K562 (cell line): ENCODE data around the gene AHCY. TPM values are rescaled to one million over a fixed set of nuclear protein-coding genes. Genes with fewer than 3 reads are reported as not detected.
A peak's percentile ranks its signal among the peaks of the same experiment; 100 is the strongest.

Source experiments
- ATAC-seq: fragments of 200-7000 bp; cut with Tn5 transposase; 3 replicates; pipeline ENCODE4 v1.9.1; 2020; ENCODE audit warnings: moderate library complexity
- BruUV-seq: library from RNA; stranded (reverse); fragments of 400-500 nt; replicated peaks from 2 replicates; lab custom pipeline; 2021; lab: Mats Ljungman, UMichigan
- CTCF ChIA-PET: fragments of 300-600 bp; formaldehyde crosslinking; extraction: SDS; loops from one replicate; lab custom pipeline; 2021; ENCODE audit warnings: low intra/inter-chr PET ratio; lab: Yijun Ruan, JAX
- POLR2A ChIA-PET: fragments of 300-600, 350-650 bp; sonication (Branson Sonifier 250); formaldehyde crosslinking; extraction: SDS; loops from one replicate; lab custom pipeline; 2021; ENCODE audit warnings: antibody characterized with exemption, inconsistent platforms; lab: Yijun Ruan, JAX
- DNase-seq, 4 experiments: peaks; one replicate each; pipeline versions ENCODE4 v3.0.0 to v3.0.0-alpha.2; 2011 to 2018; ENCODE audit warnings: low spot score in 3 of 4, mixed read lengths in 3 of 4; ENCODE audit errors: extremely low read depth in 1 of 4
- FAIRE-seq: peaks from 2 replicates; lab custom pipeline; 2011; peaks lifted over from hg19 to GRCh38; lab: Jason Lieb, UNC
- H2AFZ ChIP-seq: 2 replicates; pipeline ENCODE4 v1.6.0; 2011; ENCODE audit warnings: low read depth, low read length, control low read depth, inconsistent platforms
- H3K27ac ChIP-seq: fragments of 200-600 bp; 3 replicates; pipeline ENCODE4 v1.8.0; 2011; ENCODE audit warnings: low read depth, mild to moderate bottlenecking, control low read depth, inconsistent platforms, low read length, moderate library complexity, mixed read lengths; ENCODE audit errors: extremely low read depth
- H3K27me3 ChIP-seq, 2 experiments: fragments of 300-600 bp in 1 of 2; 2 replicates in 1 of 2; 3 replicates in 1 of 2; pipeline versions ENCODE4 v1.6.0 to v1.8.0; 2011; ENCODE audit warnings: inconsistent platforms in 2 of 2, low read length in 2 of 2, mild to moderate bottlenecking in 1 of 2, mixed read lengths in 1 of 2, moderate library complexity in 1 of 2; ENCODE audit not compliant: control insufficient read depth in 2 of 2, insufficient read depth in 2 of 2
- H3K36me3 ChIP-seq: fragments of 300-600 bp; 3 replicates; pipeline ENCODE4 v1.8.0; 2011; ENCODE audit warnings: mild to moderate bottlenecking, low read length, inconsistent platforms; ENCODE audit not compliant: control insufficient read depth, insufficient read depth
- H3K4me1 ChIP-seq, 2 experiments: fragments of 200-600 bp in 1 of 2; replicated peaks in 1 of 2; 2 replicates in 1 of 2; 3 replicates in 1 of 2; pipeline versions ENCODE4 v1.5.1 to v1.8.0; 2011; ENCODE audit warnings: inconsistent platforms in 2 of 2, low read length in 2 of 2, mild to moderate bottlenecking in 1 of 2, mixed read lengths in 1 of 2, moderate library complexity in 1 of 2; ENCODE audit not compliant: control insufficient read depth in 2 of 2, insufficient read depth in 2 of 2
- H3K4me2 ChIP-seq: 2 replicates; pipeline ENCODE4 v1.6.1; 2011; ENCODE audit warnings: low read length, control low read depth, inconsistent platforms, mixed read lengths; ENCODE audit not compliant: insufficient read depth
- H3K4me3 ChIP-seq: fragments of 200-600 bp; sonication (generic), shearing (Covaris generic); 2 replicates; pipeline ENCODE4 v1.5.1; 2016; ENCODE audit warnings: control low read depth, inconsistent platforms
- H3K79me2 ChIP-seq: fragments of 200-600 bp; 3 replicates; pipeline ENCODE4 v1.8.0; 2011; ENCODE audit warnings: low read length, inconsistent platforms; ENCODE audit not compliant: control insufficient read depth, insufficient read depth
- H3K9ac ChIP-seq, 2 experiments: 2 replicates each; pipeline versions ENCODE4 v1.6.0 to v1.6.1; 2011; ENCODE audit warnings: low read depth in 2 of 2, low read length in 2 of 2, control low read depth in 1 of 2, inconsistent platforms in 1 of 2, mild to moderate bottlenecking in 1 of 2, mixed read lengths in 1 of 2; ENCODE audit not compliant: insufficient read depth in 1 of 2
- H3K9me1 ChIP-seq: one replicate; pipeline ENCODE4 v1.6.0; 2011; ENCODE audit warnings: inconsistent platforms, mild to moderate bottlenecking, low read length, moderate library complexity; ENCODE audit not compliant: control insufficient read depth, insufficient read depth
- H3K9me3 ChIP-seq: replicated peaks from 2 replicates; pipeline ENCODE4 v1.5.1; 2011; ENCODE audit warnings: low read depth, low read length, inconsistent platforms; ENCODE audit not compliant: control insufficient read depth, insufficient read depth
- H4K20me1 ChIP-seq: replicated peaks from 2 replicates; pipeline ENCODE4 v1.6.1; 2011; ENCODE audit warnings: low read length, inconsistent platforms, mixed read lengths; ENCODE audit not compliant: control insufficient read depth, insufficient read depth
- MLLT1 ChIP-seq, 2 experiments: fragments of 450-650 bp; IDR thresholded peaks; 2 replicates each; pipeline ENCODE4 v1.6.1; 2016
- POLR2G ChIP-seq: fragments of 200-400 bp; formaldehyde crosslinking; IDR thresholded peaks from 2 replicates; pipeline ENCODE4 v1.6.1; 2017; ENCODE audit warnings: low read depth, mild to moderate bottlenecking, antibody characterized with exemption, low read length, moderate library complexity
- SRF ChIP-seq, 2 experiments: fragments of 250-450, 450-650 bp in 1 of 2; sonication (Bioruptor Pico) in 1 of 2; sonication (generic) in 1 of 2; formaldehyde crosslinking; IDR thresholded peaks; 2 replicates each; pipeline versions ENCODE4 v1.5.0 to v1.5.1; 2020 to 2022; ENCODE audit warnings: mild to moderate bottlenecking in 1 of 2, missing genetic modification reagents in 1 of 2
- XRCC5 ChIP-seq: fragments of 200-400 bp; formaldehyde crosslinking; IDR thresholded peaks from 2 replicates; pipeline ENCODE4 v1.6.1; 2017; ENCODE audit warnings: low read depth, mild to moderate bottlenecking, low read length
- ZNF24 ChIP-seq: fragments of 450-650 bp; IDR thresholded peaks from 2 replicates; pipeline ENCODE4 v1.6.1; 2016
- WGBS: fragments of 100-300 bp; shearing (Covaris generic); methylation state at CpG from one replicate; pipeline ENCODE4 v1.1.6; 2016; ENCODE audit warnings: low coverage, mixed read lengths; ENCODE audit not compliant: insufficient coverage; ENCODE audit errors: missing lambda C conversion rate; 5-methylcytosine and 5-hydroxymethylcytosine counted together
- in situ Hi-C: fragments of 300-500 bp; cut with MboI; formaldehyde crosslinking; loops from 4 replicates; pipeline ENCODE4 v1.15.0; 2018; ENCODE audit warnings: inconsistent platforms, mixed read lengths
- intact Hi-C: fragments of 100-400 bp; cut with micrococcal nuclease; formaldehyde crosslinking; loops from 2 replicates; pipeline ENCODE4 v1.14.2; 2022
- polyA plus RNA-seq, 8 experiments: library from polyadenylated mRNA; depleted of rRNA in 4 of 8; stranded (reverse) in 5 of 8; unstranded in 3 of 8; fragments of >200 nt; fragmentation: Nextera tagmentation in 2 of 8; fragmentation: Illumina TruSeq in 1 of 8; extraction: Ambion mirVana in 2 of 8; extraction: Trizol in 1 of 8; gene quantifications; 2 replicates each; pipeline versions ENCODE4 v1.2.1 to v1.2.3, GENCODE V29; 2011 to 2014; ENCODE audit warnings: inconsistent platforms in 1 of 8, missing spikeins in 1 of 8
- total RNA-seq, 7 experiments: library from RNA; depleted of rRNA in 6 of 7; stranded (reverse); fragments of >200 nt in 6 of 7; fragmentation: Illumina TruSeq in 2 of 7; extraction: Trizol in 2 of 7; gene quantifications; 2 replicates each; pipeline versions ENCODE4 v1.2.1 to v1.2.3, GENCODE V29; 2011 to 2021; ENCODE audit warnings: low replicate concordance in 1 of 7

The AHCY gene
- total and polyA plus RNA-seq, 9 of the 15 experiments (the other 6 are each of a cell fraction or from before 2014, with no cell fraction given) = 82.5 to 269 (median 190) TPM

GRCh38 chr20:34299556-34300255 is 3.4 kb downstream of the AHCY start:
- no peak for FAIRE-seq
- H3K9ac ChIP-seq = no peak overlapping the region
- H3K27me3 ChIP-seq = no peaks in the 10 kb centered on the region
- H3K4me3 ChIP-seq = no peak overlapping the region
- peak in 1 of 2 experiments; percentile 37; a peak in 1 of 4 replicates for TF ChIP-seq SRF (CRISPR knock-in tag; IDR thresholded peaks at IDR 0.05)
- no peak for TF ChIP-seq MLLT1 (IDR thresholded peaks at IDR 0.05)
- no peak for TF ChIP-seq XRCC5
- TF ChIP-seq ZNF24 = no peak
- no peak for TF ChIP-seq POLR2G
- H3K4me1 ChIP-seq = peaks cover 22 to 38% of the 10 kb centered on the region in 2 experiments
- DNase-seq = no peak
- CTCF ChIA-PET = interaction anchor here (0.5 kb wide), 1 partner anchor 167 kb away, joined by 5 read pairs; no protein-coding TSS in a partner anchor
- POLR2A ChIA-PET = interaction anchor here (0.7 to 1.2 kb wide), 2 partner anchors 202 to 216 kb away, joined by 3 read pairs; no protein-coding TSS in a partner anchor
- H3K79me2 ChIP-seq = peaks cover 81% of the 10 kb centered on the region
- in situ Hi-C loops = loop anchor here (5.0 kb wide), 1 partner anchor 218 kb away; the partner anchor contains the start of gene DYNLRB1
- ATAC-seq = no peak
- peaks cover 57% of the 10 kb centered on the region; the same call in 2 of the 3 replicates for H3K36me3 ChIP-seq
- peaks cover 7% of the 10 kb centered on the region; the same call in 1 of the 2 replicates for H4K20me1 ChIP-seq
- H3K9me1 ChIP-seq = peaks cover 6% of the 10 kb centered on the region
- intact Hi-C loops = no loop called here
- H3K4me2 ChIP-seq = peak overlapping the region; percentile 41; the same call in 1 of the 2 replicates
- WGBS = 48% methylated on average over 8 of the region's 11 CpGs
- H2AFZ ChIP-seq = no peak overlapping the region
- no peak overlapping the region for H3K27ac ChIP-seq
- H3K9me3 ChIP-seq = no peaks in the 10 kb centered on the region
- BruUV-seq = TSS peak; percentile 3
